ENCODE data around the gene ECT2L.

ECT2L gene

GRCh38 chr6:138797806-138798446, 2.0 kb downstream of the ECT2L start:
- H4K20me1 ChIP-seq (ENCODE audit: low read depth, low read length): no peaks in the 10 kb centered on the region
- H3K27ac ChIP-seq (ENCODE audit: low read depth, low read length): no peak overlapping the region
- no peaks in the 10 kb centered on the region for H3K36me3 ChIP-seq (ENCODE audit: low read length)
- no peaks in the 10 kb centered on the region for H3F3A ChIP-seq (ENCODE audit: insufficient read depth)
- H3K9me2 ChIP-seq (replicated peaks; ENCODE audit: insufficient read depth, low read length): no peaks in the 10 kb centered on the region
- H3K27me3 ChIP-seq (ENCODE audit: low read length): no peaks in the 10 kb centered on the region
- H3K9me3 ChIP-seq (ENCODE audit: insufficient read depth, low read length): no peaks in the 10 kb centered on the region
- TF ChIP-seq EZH2phosphoT487 (conservative IDR thresholded peaks at IDR 0.05; ENCODE audit: low read length): no peak
- no peak for TF ChIP-seq CTCF (IDR thresholded peaks at IDR 0.05; ENCODE audit: insufficient read depth, low read length, poor library complexity, severe bottlenecking)
- no peak overlapping the region for H3K9ac ChIP-seq (ENCODE audit: low read length)
- H3K4me3 ChIP-seq (ENCODE audit: insufficient read depth, low read length, poor library complexity, severe bottlenecking): no peak overlapping the region
- H3K79me2 ChIP-seq (ENCODE audit: insufficient read depth, low read length): no peaks in the 10 kb centered on the region
- no peak overlapping the region for H2AFZ ChIP-seq (ENCODE audit: low read depth, low read length, severe bottlenecking)
- H3K4me2 ChIP-seq (ENCODE audit: low read depth, low read length, poor library complexity, severe bottlenecking): no peak overlapping the region

GRCh38 chr6:138800377-138801150, 4.7 kb downstream of the ECT2L start:
- no peaks in the 10 kb centered on the region for H3F3A ChIP-seq (ENCODE audit: insufficient read depth)
- H3K4me2 ChIP-seq (ENCODE audit: low read depth, low read length, poor library complexity, severe bottlenecking): no peak overlapping the region
- no peaks in the 10 kb centered on the region for H3K27me3 ChIP-seq (ENCODE audit: low read length)
- H4K20me1 ChIP-seq (ENCODE audit: low read depth, low read length): no peaks in the 10 kb centered on the region
- TF ChIP-seq EZH2phosphoT487 (conservative IDR thresholded peaks at IDR 0.05; ENCODE audit: low read length) (no peak), CTCF (IDR thresholded peaks at IDR 0.05; ENCODE audit: insufficient read depth, low read length, poor library complexity, severe bottlenecking) (no peak)
- no peak overlapping the region for H2AFZ ChIP-seq (ENCODE audit: low read depth, low read length, severe bottlenecking)
- H3K4me3 ChIP-seq (ENCODE audit: insufficient read depth, low read length, poor library complexity, severe bottlenecking): no peak overlapping the region
- no peak overlapping the region for H3K27ac ChIP-seq (ENCODE audit: low read depth, low read length)
- H3K9me2 ChIP-seq (replicated peaks; ENCODE audit: insufficient read depth, low read length): no peaks in the 10 kb centered on the region
- H3K9me3 ChIP-seq (ENCODE audit: insufficient read depth, low read length): no peaks in the 10 kb centered on the region
- H3K79me2 ChIP-seq (ENCODE audit: insufficient read depth, low read length): no peaks in the 10 kb centered on the region
- no peak overlapping the region for H3K9ac ChIP-seq (ENCODE audit: low read length)
- H3K36me3 ChIP-seq (ENCODE audit: low read length): no peaks in the 10 kb centered on the region

GRCh38 chr6:138803331-138803730, 7.4 kb downstream of the ECT2L start:
- H3K9ac ChIP-seq (ENCODE audit: low read length): no peak overlapping the region
- TF ChIP-seq CTCF (IDR thresholded peaks at IDR 0.05; ENCODE audit: insufficient read depth, low read length, poor library complexity, severe bottlenecking): no peak
- no peak for TF ChIP-seq EZH2phosphoT487 (conservative IDR thresholded peaks at IDR 0.05; ENCODE audit: low read length)
- H3K9me3 ChIP-seq (ENCODE audit: insufficient read depth, low read length): no peaks in the 10 kb centered on the region
- H3K79me2 ChIP-seq (ENCODE audit: insufficient read depth, low read length): no peaks in the 10 kb centered on the region
- H3K4me3 ChIP-seq (ENCODE audit: insufficient read depth, low read length, poor library complexity, severe bottlenecking): no peak overlapping the region
- H4K20me1 ChIP-seq (ENCODE audit: low read depth, low read length): no peaks in the 10 kb centered on the region
- no peak overlapping the region for H3K4me2 ChIP-seq (ENCODE audit: low read depth, low read length, poor library complexity, severe bottlenecking)
- no peak overlapping the region for H2AFZ ChIP-seq (ENCODE audit: low read depth, low read length, severe bottlenecking)
- no peak overlapping the region for H3K27ac ChIP-seq (ENCODE audit: low read depth, low read length)
- no peaks in the 10 kb centered on the region for H3K9me2 ChIP-seq (replicated peaks; ENCODE audit: insufficient read depth, low read length)
- no peaks in the 10 kb centered on the region for H3K36me3 ChIP-seq (ENCODE audit: low read length)
- H3K27me3 ChIP-seq (ENCODE audit: low read length): no peaks in the 10 kb centered on the region
- H3F3A ChIP-seq (ENCODE audit: insufficient read depth): no peaks in the 10 kb centered on the region
